Measurements from ENCODE around the gene BTBD9.

BTBD9 gene

DNA sequence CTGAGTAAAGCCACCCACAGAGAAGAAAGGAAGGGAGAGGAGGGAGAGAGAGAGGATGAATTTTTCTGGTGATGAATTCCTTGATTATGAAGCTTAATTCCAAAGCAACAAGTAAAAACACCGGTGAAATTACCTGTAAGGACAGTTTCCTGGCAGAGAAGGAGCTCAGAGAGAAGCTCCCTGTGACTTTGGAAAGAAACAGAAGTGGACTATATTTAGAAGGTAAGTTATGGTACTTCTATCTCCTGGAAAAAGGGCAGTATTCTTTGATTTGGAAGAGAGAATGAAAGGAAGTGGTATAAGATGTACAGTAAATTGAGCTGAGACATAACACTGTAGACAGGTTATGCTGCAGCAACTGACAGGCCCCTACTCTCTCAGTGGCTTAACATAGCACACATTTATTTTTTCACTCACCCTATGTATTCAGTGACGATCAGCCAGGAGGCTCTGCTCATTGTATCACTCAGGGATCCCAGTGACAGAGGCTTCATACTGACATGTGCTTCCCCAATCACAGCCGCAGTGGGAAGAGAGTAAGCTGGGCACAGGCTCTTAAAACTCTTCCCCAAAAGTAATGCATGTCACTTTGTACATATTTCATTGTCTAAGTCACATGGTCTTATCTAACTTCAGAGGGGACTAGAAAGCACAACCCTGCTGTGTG lies 349.5 kb downstream of the BTBD9 start:
- DNase-seq (ENCODE audit: low read depth in 2 of 2) = no peak

DNA sequence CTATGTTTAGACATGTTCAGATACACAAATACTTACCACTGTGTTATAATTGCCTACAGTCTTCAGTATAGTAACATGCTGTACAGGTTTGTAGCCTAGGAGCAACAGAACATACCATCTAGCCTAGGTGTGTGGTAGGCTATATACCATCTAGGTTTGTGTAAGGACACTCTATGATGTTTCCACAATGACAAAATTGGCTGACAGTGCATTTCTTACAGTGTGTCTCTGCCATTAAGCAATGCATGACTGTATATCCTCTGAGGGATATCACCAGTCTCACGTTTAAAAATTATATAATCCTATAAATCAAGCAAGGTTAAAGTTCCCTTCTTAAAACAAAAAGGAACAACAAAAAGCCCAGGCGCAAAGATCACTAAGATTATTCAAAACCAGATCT lies 352.2 kb downstream of the BTBD9 start:
- no peak for DNase-seq (ENCODE audit: low read depth in 2 of 2)

DNA sequence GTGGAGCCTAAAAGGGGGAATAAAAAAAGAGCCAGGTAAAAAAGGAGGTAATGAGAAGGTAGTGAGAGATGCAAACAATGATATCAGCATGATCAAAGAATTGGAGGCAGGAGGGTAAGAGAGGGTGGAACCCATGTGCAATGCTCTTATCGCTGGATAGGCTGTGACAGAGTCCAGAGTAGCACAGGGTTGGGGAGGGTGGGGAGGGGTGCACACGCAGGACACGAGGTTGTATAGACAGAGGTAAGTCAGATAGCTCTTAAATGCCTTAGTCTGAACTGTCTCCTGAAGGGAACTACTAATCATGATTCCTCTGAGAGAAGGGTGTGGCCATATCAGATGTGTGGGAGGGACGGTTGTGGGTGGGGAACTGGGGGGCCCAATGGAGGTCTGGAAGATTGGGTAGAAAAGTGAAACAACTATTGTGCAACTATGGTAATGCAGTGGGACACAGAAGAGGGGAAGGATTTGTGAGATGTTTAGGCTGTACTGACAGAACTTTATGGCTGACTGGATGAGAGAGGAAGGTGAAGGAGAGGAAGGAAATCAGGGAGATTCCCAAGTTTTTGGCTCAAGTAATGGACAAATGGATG lies 354.8 kb downstream of the BTBD9 start:
- DNase-seq (ENCODE audit: low read depth in 2 of 2) = no peak

DNA sequence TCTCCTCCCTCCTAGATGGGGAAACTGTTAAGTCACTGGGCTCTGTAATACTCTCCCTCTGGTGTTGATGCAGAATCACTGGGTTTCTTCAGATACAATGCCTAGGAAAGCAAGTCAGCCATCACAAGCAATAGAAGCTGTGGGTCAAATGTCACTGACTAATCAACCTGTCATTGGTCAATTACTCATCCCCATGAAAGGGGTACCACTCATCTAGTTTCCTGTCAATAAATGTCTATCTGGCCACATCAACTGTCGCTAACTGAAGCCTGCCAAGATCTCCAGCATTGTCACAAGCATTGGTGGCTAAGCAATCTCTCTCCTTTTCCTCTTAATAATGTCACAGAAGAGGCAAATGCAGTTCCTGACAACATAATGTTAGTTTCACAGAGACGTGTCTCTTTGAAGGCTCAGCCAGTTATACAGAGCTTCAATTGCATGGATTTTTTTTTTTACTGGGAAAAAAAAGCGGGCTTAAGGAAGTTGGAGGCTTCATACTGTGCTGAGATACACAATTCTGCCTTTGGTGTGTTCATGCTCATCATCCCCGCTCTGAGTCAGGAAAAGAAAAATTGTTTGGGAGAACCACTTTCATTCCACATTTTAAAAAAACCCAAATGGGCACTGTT lies 355.9 kb downstream of the BTBD9 start:
- no peak for DNase-seq (ENCODE audit: low read depth in 2 of 2)

DNA sequence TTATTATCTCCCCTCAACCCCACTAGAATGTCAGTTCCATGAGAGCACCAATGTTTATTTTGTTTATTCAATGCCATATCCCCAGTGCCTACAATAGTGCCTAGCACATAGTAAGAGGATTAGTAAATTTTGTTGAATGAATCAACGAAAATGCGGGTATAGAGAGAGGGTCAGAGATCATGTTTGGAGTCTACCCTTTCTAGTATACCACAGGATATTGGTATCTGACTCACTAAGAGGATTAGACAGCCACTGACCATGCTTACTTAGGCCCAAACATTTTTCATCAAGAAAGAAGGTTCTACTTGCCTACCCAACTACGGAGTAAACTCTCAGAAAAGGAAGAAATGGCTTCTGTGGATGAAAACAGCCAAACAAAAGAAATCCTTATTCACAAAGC lies 356.8 kb downstream of the BTBD9 start:
- no peak for DNase-seq (ENCODE audit: low read depth in 2 of 2)

DNA sequence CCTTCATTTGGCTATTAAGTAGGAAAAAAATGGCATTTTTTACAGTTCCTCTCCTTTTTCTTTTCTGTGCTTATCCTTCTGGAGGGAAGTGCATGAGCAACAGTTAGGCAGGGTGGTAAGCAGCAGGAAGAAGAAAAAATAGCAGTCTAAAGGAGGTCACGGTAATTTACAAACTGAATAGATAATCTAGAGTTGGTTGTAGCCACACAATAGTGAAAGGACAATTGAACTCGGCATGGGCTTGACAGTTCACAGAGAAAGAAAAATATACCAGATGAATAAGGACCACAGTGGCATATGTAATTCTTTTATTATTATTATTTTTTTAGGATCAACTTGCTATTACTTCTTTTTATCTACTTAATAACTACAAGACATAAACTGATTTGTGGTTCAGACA lies 358.6 kb downstream of the BTBD9 start:
- no peak for DNase-seq (ENCODE audit: low read depth in 2 of 2)

DNA sequence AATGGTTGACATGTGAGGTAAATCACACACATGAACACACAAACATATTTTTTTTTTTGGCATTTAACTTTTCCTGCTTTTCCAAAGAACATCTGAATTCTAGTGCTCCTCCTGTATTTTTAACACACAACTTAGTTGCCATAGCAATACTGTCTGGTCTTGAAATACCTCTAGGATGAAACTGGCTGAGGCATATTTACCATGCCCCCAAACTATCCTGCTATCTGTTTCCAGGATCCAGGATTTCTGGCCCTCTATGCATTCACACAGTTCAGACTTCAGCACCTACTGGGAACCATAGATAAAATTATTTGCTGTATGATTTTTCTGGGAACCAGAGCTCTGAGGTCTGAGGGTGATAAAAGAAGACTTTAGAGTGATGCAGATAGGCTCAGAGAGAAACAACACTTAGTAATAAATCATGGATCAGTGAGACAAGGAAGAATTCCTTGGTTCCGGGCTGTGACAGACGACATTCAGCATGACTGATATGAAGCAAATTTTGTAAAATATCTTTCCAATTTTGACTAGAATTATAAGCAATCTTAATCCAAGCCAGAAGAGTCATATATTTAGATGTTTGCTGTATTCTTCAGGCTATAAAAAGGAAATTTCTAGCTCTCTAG lies 359.7 kb downstream of the BTBD9 start:
- DNase-seq (ENCODE audit: low read depth in 2 of 2) = no peak

DNA sequence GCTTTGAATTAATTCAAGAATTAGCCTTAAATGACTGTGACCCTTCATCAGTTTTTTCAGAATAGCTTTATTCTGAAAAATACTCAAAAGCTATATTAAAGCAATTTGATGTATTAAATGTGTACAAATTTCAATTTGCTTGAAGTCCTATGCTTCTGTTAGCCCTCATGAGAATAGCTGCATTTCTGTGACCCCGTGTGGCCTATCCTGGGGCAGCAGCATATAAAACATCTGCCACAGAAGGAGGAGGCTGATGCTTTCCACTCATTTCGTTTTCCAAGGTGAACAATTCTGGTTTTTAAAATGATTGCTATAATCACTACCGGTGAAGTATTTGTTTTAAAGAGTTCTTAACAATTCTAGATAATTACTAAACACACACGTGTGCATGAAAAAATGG lies 360.3 kb downstream of the BTBD9 start:
- DNase-seq (ENCODE audit: low read depth in 2 of 2) = no peak

DNA sequence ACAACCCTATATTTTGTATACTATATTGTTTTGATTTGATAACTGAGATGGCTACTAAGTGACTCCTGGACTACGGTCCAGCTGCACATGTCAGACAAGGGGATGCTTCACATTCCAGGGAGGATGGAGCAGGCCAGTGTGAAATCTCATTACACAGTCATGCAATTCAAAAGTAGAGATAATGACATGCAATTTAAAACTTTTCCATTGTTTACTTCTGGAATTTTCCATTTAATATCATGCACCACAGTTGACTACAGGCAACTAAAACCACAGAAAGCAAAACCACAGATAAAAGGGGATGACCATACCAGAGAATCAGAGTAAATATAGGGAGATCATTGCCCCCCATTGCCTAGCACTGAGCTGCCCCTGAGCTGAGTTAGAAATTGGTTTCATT lies 366.4 kb downstream of the BTBD9 start:
- DNase-seq (ENCODE audit: low read depth in 2 of 2) = no peak

DNA sequence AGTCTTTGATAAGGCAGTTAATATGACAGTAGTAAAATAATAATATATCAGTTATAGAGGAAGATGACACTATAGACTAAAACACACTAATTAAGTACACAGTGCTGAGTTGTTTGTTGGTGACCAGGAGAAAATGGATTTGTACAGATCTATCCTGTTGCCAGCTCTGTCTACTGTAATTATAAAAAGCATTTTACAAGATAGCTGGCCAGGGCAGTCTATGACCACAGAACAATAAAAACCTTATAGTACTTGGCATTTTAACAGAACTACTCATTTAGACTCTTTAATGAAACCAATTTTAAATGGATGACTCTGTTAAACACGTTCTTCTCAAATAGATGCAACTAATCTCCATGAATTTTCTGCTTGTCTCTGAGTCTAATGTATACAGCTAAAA lies 367.5 kb downstream of the BTBD9 start:
- no peak for DNase-seq (ENCODE audit: low read depth in 2 of 2)

DNA sequence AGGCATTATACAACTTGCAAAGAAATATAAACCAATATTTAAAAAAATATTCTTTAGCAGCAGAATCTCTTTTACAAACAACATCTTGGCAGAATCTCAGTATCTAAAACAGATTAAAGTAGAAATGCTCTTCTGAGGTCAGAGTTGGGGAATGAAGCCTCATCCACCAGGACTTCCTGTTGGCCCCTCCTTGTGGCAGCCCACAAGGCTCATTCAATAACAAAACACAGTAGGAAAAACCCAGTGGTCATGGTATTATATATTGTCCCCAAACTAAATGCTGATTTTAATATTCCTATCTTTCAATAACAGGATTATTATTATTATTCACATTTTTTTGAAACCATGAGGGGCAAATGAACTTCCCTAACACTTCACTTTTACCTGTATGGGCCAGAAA lies 368.6 kb downstream of the BTBD9 start:
- DNase-seq (ENCODE audit: low read depth in 2 of 2) = no peak

DNA sequence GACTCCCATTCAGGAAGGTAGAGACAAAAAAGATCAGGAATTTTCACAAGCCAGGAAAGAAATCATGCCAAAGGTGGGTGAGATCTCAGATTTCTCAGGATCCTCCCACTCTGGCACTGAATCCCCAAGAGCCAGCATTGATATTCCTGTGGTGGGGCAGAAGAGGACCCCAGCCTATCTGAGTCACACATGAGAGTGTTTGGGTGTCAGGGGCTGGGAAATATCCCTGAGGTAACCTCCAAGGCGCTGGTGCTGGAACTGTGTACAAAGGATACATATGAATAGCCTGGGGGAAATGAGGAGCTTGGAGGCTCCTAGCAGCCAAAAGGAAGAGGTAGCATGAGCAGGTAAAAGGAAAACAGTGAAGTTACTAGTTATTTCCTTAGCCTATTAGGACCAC lies 369.4 kb downstream of the BTBD9 start:
- no peak for DNase-seq (ENCODE audit: low read depth in 2 of 2)

DNA sequence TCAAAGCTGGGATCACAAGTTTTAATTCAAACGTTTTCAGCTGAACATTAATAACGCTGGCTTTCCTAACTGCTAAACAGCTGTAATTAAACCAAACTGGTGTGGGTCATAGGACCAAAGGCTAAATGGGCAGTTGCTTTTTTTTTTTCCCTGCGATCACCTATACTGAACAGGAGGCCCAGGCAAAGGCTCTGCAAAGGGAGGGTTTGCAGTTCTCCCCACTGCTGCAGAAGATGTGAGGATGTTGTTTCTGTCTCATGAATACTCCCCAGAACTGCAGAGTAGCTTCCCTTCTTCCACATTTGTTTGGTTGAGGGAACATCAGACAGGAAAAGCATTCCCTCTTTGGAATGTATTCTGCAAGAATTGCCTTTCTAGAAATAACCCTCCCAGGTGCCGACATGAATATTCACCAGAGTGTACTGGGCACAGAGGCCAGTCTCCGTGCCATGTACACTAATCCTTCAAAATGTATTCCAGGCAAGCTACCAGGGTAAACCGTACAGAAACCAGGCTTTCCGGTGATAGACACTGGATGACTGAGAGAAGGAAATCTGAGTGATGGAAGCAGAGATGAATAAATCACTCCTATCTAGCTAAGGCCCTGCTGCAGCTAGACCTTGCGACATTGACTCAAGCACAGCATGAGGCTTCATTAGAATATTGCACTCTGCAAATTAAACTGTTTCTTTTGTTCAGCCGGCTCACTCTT lies 370.1 kb downstream of the BTBD9 start:
- no peak for DNase-seq (ENCODE audit: low read depth in 2 of 2)

DNA sequence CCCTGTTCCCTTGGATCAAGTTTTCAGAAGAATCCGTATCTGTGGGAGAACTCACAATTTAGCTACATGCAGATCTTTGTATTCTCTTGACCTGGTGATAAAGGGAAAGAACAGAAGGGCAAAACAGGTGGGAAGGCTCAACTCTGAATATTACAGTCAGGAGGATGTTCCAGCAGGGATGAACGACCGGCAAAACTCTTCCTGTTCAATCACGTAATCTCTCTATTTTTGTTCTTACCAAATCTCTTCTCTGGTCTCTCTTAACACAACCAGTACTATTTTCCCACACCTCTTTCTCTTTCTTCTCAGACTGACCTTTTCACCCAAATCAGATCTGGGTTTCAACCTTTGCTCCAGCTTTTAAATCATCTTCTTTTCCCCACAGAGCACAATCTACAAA lies 371.4 kb downstream of the BTBD9 start:
- DNase-seq (ENCODE audit: low read depth in 2 of 2) = no peak

DNA sequence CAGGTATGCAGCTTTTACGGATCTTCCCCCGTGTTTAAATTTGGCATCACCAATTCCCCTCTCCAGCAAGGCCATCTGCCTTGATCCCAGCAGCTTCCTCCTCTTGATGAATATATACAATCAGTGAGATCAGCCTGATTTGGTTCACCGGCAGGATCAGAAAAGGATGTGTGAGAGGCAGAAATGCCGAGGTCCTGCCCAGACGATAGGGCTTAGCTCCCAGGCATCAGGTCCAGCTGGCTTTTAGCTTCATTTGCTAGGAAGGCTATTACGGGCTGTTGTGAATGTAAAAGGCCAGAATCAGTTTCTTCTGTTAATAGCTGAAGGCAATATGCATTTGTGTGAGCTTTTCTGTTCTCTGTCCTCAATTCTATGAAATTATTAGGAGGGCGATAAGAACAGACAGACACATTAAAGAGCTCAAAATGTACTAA lies 372.8 kb downstream of the BTBD9 start:
- DNase-seq (ENCODE audit: low read depth in 2 of 2) = no peak

DNA sequence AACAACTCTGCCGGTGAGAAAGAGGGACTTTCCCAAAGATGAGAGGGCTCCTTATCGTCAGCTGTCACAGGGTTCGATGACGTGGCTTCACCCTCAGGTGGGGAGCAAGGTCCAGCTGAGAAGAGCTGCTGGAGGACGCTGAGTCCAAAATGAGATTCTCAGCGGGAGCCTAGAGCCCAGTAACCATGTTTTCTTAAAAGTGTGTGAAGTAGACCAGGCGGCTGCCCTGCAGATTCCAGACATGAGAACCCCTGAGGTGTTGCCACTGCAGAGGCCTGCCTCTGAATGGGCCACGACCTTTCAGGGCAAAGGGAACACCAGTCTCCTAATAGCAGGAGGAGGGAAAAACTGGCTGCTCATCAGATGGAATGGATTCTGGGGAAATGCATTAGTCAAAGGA lies 375.1 kb downstream of the BTBD9 start:
- no peak for DNase-seq (ENCODE audit: low read depth in 2 of 2)

DNA sequence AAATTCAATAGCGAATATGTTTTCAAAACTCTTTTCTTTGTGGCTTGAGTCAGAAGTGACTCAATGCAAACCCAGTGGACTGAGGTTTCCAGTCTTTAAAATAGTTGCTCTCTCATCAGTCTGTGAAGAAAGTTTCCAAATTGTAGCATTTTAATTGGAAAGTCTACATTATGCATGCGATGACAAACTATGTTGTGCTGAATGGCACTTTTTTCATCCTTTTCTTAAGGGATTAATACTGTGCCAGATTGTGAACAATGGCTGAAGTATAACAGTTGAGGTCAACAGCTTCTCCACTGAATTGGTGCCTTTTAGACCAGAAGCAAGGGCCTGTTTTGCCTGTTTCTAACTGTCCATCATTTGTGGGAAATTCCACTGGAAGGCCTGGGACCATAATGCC lies 377.1 kb downstream of the BTBD9 start:
- no peak for DNase-seq (ENCODE audit: low read depth in 2 of 2)

DNA sequence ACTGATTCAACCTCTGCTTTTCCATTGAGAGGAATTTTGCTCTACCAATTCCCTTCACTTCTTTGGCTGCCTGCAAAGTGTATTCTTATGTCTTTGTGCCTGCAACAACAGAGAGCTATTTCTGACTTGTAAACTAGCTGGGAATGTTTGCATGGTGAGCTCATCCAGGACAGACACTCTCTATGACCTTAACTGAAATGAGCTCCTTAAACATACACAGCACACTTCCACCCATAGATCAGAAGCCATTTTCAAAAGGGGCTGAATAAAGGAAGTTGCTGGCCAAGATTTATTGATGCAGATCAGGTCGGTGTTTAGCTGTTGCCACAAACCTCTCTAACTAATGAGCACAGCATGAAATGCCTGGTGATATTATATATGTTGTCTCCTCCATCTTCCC lies 377.7 kb downstream of the BTBD9 start:
- no peak for DNase-seq (ENCODE audit: low read depth in 2 of 2)

DNA sequence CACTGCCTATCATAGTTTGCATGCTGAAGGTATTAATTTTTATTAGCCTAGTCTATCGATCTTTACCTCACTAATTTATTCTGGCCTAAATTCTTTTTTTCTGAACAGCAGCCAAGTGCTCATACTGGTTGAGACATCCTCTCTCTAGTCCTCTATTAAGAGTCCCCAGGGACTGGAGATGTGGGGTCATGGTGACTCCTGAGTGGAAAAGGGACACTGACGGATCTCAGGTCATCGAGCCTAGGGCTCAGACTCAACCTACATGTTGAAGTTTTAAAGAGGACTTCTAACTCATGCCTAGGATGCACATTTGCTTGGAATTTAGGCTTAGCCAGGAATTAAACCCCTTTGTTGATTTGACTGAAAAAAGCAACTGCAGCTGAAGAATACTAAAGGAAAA lies 378.1 kb downstream of the BTBD9 start:
- no peak for DNase-seq (ENCODE audit: low read depth in 2 of 2)

DNA sequence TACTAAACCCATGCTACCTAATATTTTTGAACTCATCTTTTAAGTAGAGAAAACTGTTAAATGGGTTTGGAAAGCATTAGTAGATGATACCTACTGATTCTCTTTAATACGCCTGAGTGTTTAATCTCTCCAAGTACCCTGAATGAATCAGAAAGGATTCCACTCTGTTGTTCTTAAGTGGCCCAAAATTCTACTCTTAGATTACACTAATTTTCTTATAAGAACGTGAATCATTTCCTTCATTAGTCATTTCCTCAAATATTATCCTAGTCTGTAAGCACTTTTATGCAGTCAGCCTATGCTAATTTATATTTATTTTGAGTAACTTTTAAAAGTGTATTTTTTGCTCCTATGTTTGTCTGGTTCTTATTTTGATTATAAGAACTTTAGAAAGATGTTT lies 380.0 kb downstream of the BTBD9 start:
- DNase-seq (ENCODE audit: low read depth in 2 of 2) = no peak

DNA sequence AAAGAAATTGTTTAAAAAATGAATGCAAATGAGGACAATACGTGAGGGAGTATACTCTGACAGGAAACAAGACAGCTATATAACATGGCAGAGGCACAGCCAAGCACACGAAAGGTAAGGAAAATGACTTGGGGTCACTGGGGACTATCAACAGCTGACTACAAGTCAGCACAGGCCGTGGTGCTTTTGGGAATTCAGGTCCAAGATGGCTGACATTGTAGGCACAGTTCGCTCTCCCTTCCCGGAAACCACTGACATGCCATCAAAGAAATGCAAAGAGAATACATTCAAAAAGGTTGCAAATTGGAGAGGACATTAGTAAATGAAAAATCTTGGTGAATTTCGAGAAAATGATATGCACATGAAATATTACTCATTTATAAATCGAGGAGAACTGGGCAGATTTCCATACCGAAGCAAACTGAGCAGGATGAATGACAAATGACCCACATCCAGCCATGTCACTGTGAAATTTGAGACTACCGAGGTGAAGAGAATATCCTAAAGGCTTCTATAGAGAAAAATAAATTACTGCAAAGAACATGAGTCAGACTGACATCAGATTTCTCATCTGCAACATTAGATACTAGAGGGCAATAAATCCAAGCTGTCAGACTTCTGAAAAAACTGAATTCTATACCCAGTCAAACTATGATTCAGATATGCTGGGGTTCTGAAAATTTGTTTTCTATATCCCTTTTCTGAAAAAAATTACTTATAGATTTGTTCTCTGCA lies 391.1 kb downstream of the BTBD9 start:
- DNase-seq (ENCODE audit: low read depth in 2 of 2) = no peak

DNA sequence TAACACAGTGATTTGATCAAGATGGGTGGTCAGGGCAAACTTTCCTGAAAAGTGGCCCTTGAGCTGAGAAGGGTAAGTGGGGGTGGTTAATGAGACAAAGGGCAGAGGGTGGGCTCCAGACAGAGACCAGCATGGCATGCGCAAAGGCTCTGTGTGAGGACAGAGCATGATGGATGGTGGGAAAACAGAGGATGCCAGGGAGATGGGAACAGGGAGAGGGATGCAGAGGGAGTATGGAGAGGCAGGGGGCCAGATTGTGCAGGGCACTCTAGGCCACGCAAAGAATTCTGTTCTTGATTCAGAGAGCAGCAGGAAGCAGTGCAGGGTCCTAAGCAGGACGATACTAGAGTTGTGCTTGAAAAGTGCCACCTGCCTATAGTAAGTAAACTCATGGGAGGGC lies 394.4 kb downstream of the BTBD9 start:
- DNase-seq (ENCODE audit: low read depth in 2 of 2) = no peak
